ENCODE results near the gene GALNT14.

GRCh38 chr2:30994227-30995056 is 143.8 kb downstream of the GALNT14 start:
- TF ChIP-seq CTCF (IDR thresholded peaks at IDR 0.05) (no peak), POLR2A (IDR thresholded peaks at IDR 0.05) (no peak)
